Smooth muscle cell (in vitro differentiated cells): ENCODE results near the gene NUP210. TPM values are rescaled to one million over a fixed set of nuclear protein-coding genes. Genes with fewer than 3 reads are reported as not detected.

Experiments used
- DNase-seq: peaks from one replicate; lab custom pipeline; 2025; ENCODE audit not compliant: unreplicated experiment; lab: John Stamatoyannopoulos, UW
- H2AFZ ChIP-seq: fragments of 200-600 bp; sonication (generic); 2 replicates; pipeline ENCODE4 v1.6.0; 2016; ENCODE audit warnings: antibody characterized with exemption, low read depth, mild to moderate bottlenecking
- H3F3A ChIP-seq: fragments of 200-600 bp; sonication (generic); 2 replicates; pipeline ENCODE4 v1.6.0; 2017; ENCODE audit warnings: antibody characterized with exemption, low read depth
- H3K27ac ChIP-seq: fragments of 200-600 bp; sonication (generic); 2 replicates; pipeline ENCODE4 v1.5.1; 2016; ENCODE audit warnings: low read depth, mild to moderate bottlenecking
- H3K27me3 ChIP-seq: fragments of 200-600 bp; sonication (generic); 2 replicates; pipeline ENCODE4 v1.6.1; 2016; ENCODE audit warnings: low read depth, mild to moderate bottlenecking
- H3K36me3 ChIP-seq: fragments of 200-600 bp; sonication (generic); 2 replicates; pipeline ENCODE4 v1.5.1; 2016; ENCODE audit warnings: low read depth
- H3K4me1 ChIP-seq: fragments of 200-600 bp; sonication (generic); 2 replicates; pipeline ENCODE4 v1.5.1; 2016; ENCODE audit warnings: low read depth
- H3K4me2 ChIP-seq: fragments of 200-600 bp; sonication (generic); 2 replicates; pipeline ENCODE4 v1.6.0; 2016; ENCODE audit warnings: mild to moderate bottlenecking
- H3K4me3 ChIP-seq: fragments of 200-600 bp; sonication (generic); 2 replicates; pipeline ENCODE4 v1.5.1; 2016; ENCODE audit warnings: mild to moderate bottlenecking
- H3K79me2 ChIP-seq: fragments of 200-600 bp; sonication (generic); 2 replicates; pipeline ENCODE4 v1.6.0; 2016; ENCODE audit warnings: low read depth, mild to moderate bottlenecking
- H3K9ac ChIP-seq: fragments of 200-600 bp; sonication (generic); 2 replicates; pipeline ENCODE4 v1.6.0; 2016; ENCODE audit warnings: low read depth
- H3K9me3 ChIP-seq: fragments of 200-600 bp; sonication (generic); replicated peaks from 2 replicates; pipeline ENCODE4 v1.5.1; 2016; ENCODE audit warnings: low read depth
- H4K20me1 ChIP-seq: fragments of 200-600 bp; sonication (generic); 2 replicates; pipeline ENCODE4 v1.6.0; 2016; ENCODE audit warnings: low read depth
- WGBS: methylation state at CpG from one replicate; pipeline ENCODE4 v1.1.7; 2016; ENCODE audit warnings: low lambda C conversion rate; 5-methylcytosine and 5-hydroxymethylcytosine counted together
- polyA plus RNA-seq: library from polyadenylated mRNA; unstranded; fragments of >200 nt; fragmentation: Nextera tagmentation; extraction: Ambion mirVana; gene quantifications from 2 replicates; pipeline ENCODE4 v1.2.1, GENCODE V29; 2016
- total RNA-seq: library from RNA; depleted of rRNA; stranded (reverse); fragments of >200 nt; gene quantifications from 2 replicates; pipeline ENCODE4 v1.2.3, GENCODE V29; 2014
- TF ChIP-seq, protein P1 (sequence below): fragments of 200-600 bp; sonication (generic); IDR thresholded peaks from 2 replicates; pipeline ENCODE4 v1.5.1; 2017; ENCODE audit warnings: borderline replicate concordance, mild to moderate bottlenecking, antibody characterized with exemption; ENCODE audit not compliant: insufficient read depth, poor library complexity, severe bottlenecking

Gene NUP210
- total and polyA plus RNA-seq, 2 experiments from 2014 or later, result 0.35 to 1.5 TPM

DNA sequence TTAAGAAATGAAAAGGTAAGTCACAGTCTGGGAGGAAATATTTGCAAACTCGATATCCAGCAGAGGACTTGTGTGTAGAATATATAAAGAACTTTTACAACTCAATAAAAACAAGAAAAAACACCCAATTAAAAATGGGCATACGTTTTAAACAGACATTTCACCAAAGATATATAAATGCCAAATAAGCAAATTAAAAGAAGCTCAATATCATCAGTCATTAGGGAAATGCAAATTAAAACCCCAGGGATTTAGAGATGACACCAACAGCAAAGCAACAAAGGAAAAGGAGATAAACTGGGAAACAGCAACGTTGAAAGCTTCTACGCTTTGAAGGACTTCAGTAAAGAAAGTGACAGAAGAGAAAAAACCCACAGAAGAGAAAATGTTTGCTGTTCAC lies 132.3 kb downstream of the NUP210 start:
- H3K36me3 ChIP-seq, result no peaks in the 10 kb centered on the region
- H4K20me1 ChIP-seq, result no peaks in the 10 kb centered on the region
- H3K4me3 ChIP-seq, result no peak overlapping the region
- H2AFZ ChIP-seq, result no peak overlapping the region
- H3K27ac ChIP-seq, result no peak overlapping the region
- no peak overlapping the region for H3K9ac ChIP-seq
- peaks cover 3% of the 10 kb centered on the region for H3K27me3 ChIP-seq
- H3K79me2 ChIP-seq, result no peaks in the 10 kb centered on the region
- WGBS, result 77% methylated on average over 4 of the region's 4 CpGs
- TF ChIP-seq, protein P1, sequence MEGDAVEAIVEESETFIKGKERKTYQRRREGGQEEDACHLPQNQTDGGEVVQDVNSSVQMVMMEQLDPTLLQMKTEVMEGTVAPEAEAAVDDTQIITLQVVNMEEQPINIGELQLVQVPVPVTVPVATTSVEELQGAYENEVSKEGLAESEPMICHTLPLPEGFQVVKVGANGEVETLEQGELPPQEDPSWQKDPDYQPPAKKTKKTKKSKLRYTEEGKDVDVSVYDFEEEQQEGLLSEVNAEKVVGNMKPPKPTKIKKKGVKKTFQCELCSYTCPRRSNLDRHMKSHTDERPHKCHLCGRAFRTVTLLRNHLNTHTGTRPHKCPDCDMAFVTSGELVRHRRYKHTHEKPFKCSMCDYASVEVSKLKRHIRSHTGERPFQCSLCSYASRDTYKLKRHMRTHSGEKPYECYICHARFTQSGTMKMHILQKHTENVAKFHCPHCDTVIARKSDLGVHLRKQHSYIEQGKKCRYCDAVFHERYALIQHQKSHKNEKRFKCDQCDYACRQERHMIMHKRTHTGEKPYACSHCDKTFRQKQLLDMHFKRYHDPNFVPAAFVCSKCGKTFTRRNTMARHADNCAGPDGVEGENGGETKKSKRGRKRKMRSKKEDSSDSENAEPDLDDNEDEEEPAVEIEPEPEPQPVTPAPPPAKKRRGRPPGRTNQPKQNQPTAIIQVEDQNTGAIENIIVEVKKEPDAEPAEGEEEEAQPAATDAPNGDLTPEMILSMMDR, result no peak
- H3K9me3 ChIP-seq, result peaks cover 5% of the 10 kb centered on the region
- DNase-seq, result no peak
- no peaks in the 10 kb centered on the region for H3F3A ChIP-seq
- no peaks in the 10 kb centered on the region for H3K4me1 ChIP-seq
- H3K4me2 ChIP-seq, result no peak overlapping the region

DNA sequence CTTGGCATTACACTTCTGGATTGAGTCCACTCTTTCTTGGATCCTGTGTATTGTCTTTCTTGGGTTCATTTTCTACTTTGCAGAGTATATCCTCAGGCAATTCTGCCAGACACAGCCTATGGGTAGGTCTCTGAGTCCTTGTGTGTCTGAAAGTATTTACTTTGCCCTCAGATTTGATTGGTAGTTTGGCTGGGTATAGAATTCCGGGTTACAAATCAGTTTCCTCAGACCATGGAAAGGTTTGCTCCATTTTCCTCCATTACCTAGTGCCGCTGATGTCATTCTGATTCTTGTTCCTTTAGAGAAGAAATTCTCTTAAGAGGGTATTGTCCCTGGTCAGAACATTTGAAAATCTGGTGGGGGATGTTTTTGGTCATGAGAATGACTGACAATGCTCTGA lies 133.2 kb downstream of the NUP210 start:
- Histone ChIP-seq H3K9ac (no peak overlapping the region), H3K79me2 (no peaks in the 10 kb centered on the region), H3K4me1 (no peaks in the 10 kb centered on the region), H4K20me1 (no peaks in the 10 kb centered on the region), H3K4me3 (no peak overlapping the region), H3F3A (no peaks in the 10 kb centered on the region), H3K4me2 (no peak overlapping the region), H3K27ac (no peak overlapping the region), H2AFZ (no peak overlapping the region), H3K27me3 (peaks cover 3% of the 10 kb centered on the region), H3K36me3 (no peaks in the 10 kb centered on the region), H3K9me3 (peaks cover 5% of the 10 kb centered on the region)
- 89% methylated on average over 2 of the region's 2 CpGs for WGBS
- TF ChIP-seq, protein P1, result no peak
- no peak for DNase-seq

DNA sequence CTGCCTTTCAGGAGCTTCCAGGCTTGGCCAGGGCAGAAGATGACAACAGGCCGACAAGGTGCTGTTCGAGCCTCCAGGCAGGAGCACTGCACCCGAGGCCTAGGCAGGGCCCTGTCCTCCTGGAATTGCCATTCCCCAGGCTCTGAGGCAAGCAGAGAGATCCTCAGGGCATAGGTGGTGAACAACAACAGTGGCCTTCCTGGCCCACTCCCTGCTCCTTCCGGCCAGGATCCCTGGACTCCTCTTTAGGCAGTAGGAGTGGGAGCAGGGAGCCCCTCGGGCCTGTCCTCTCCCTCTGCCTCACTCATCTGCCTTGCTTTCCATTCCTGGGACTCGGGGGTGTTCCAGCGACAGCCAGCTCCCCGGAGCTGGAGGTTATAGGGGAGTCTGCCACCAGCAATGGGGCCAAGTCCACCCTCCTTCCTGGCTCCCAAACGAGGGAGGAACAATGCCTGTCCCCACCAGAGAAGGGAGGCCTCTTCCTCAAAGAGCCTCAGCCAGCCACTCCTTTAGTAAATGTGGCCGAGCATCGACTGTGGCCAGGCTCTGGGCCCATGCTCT lies 135.0 kb downstream of the NUP210 start:
- Histone ChIP-seq H3F3A (peaks cover 5% of the 10 kb centered on the region), H3K4me2 (no peak overlapping the region), H3K9ac (no peak overlapping the region), H3K79me2 (no peaks in the 10 kb centered on the region), H3K27ac (no peak overlapping the region), H3K9me3 (peaks cover 5% of the 10 kb centered on the region), H3K4me3 (no peak overlapping the region), H4K20me1 (no peaks in the 10 kb centered on the region), H2AFZ (no peak overlapping the region), H3K36me3 (no peaks in the 10 kb centered on the region), H3K27me3 (peaks cover 3% of the 10 kb centered on the region), H3K4me1 (peaks cover 3% of the 10 kb centered on the region)
- WGBS, result 92% methylated on average over 11 of the region's 11 CpGs
- TF ChIP-seq, protein P1, result no peak
- no peak for DNase-seq

DNA sequence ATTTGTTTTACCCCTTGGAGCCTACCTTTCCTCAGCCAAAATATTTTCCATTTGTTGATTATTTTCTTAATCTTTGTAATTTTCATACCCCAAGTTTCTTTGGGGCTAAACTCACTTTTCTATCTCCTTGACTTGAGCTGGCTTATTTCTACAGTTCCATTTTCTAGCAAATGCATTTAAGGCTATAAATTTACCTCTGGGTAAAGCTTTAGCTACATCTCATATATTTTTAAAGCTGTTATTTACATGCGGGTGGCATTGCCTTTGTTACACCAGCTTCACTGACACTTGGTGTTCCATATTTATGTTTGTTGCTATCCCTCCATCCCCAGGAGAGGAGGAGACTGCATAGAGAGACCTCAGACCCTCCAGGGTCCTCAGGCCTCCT lies 136.3 kb downstream of the NUP210 start:
- no peak for DNase-seq
- Histone ChIP-seq H3K9ac (no peak overlapping the region), H3K79me2 (no peaks in the 10 kb centered on the region), H3K27ac (no peak overlapping the region), H3K36me3 (no peaks in the 10 kb centered on the region), H4K20me1 (no peaks in the 10 kb centered on the region), H3K4me1 (peaks cover 3% of the 10 kb centered on the region), H3F3A (peaks cover 5% of the 10 kb centered on the region), H3K4me3 (no peak overlapping the region), H2AFZ (no peak overlapping the region), H3K9me3 (peaks cover 5% of the 10 kb centered on the region), H3K4me2 (peak overlapping the region; percentile 86), H3K27me3 (peaks cover 3% of the 10 kb centered on the region)
- TF ChIP-seq, protein P1, result no peak
- WGBS, result 100% methylated on average over 1 of the region's 1 CpG
